GM12878 (cell line): Measurements from ENCODE around the gene GUCA1A. TPM values are rescaled to one million over a fixed set of nuclear protein-coding genes. Genes with fewer than 3 reads are reported as not detected.

Experiments used
- ATAC-seq: fragments of 200-7000 bp; cut with Tn5 transposase; 3 replicates; pipeline ENCODE4 v1.9.1; 2020; ENCODE audit warnings: mild to moderate bottlenecking, moderate library complexity
- BruUV-seq: library from RNA; stranded (reverse); fragments of 400-500 nt; replicated peaks from 2 replicates; lab custom pipeline; 2021; lab: Mats Ljungman, UMichigan
- CTCF ChIA-PET: fragments of 300-600 bp; sonication (Branson Sonifier 250); formaldehyde crosslinking; extraction: SDS; loops from one replicate; lab custom pipeline; 2021; ENCODE audit warnings: inconsistent platforms; lab: Yijun Ruan, JAX
- POLR2A ChIA-PET: fragments of 350-600 bp; formaldehyde crosslinking; extraction: SDS; loops from one replicate; lab custom pipeline; 2021; ENCODE audit warnings: inconsistent platforms; lab: Charles Lee
- RAD21 ChIA-PET: fragments of 300-600 bp; sonication (Branson Sonifier 250); formaldehyde crosslinking; loops from one replicate; lab custom pipeline; 2023; ENCODE audit warnings: antibody characterized with exemption; ENCODE audit not compliant: unreplicated experiment; lab: Charles Lee
- SMC1A ChIA-PET: fragments of 300-600 bp; sonication (Branson Sonifier 250); formaldehyde crosslinking; loops from one replicate; lab custom pipeline; 2023; ENCODE audit not compliant: unreplicated experiment, uncharacterized antibody; lab: Charles Lee
- DNase-seq: peaks from one replicate; pipeline ENCODE4 v3.0.0-alpha.2; 2011; ENCODE audit warnings: low read depth, low spot score
- FAIRE-seq: peaks from 3 replicates; lab custom pipeline; 2011; peaks lifted over from hg19 to GRCh38; lab: Jason Lieb, UNC
- H2AFZ ChIP-seq: 2 replicates; pipeline ENCODE4 v1.6.0; 2011; ENCODE audit warnings: low read depth, low read length, control low read depth; ENCODE audit not compliant: control insufficient read depth
- H3K27ac ChIP-seq: 2 replicates; pipeline ENCODE4 v1.5.1; 2011; ENCODE audit warnings: control low read depth; ENCODE audit not compliant: control insufficient read depth, insufficient read depth
- H3K27me3 ChIP-seq, 2 experiments: replicated peaks in 1 of 2; 2 replicates each; pipeline versions ENCODE4 v1.6.0 to v1.6.1; 2011; ENCODE audit warnings: low read length in 1 of 2; ENCODE audit not compliant: control insufficient read depth in 2 of 2, insufficient read depth in 2 of 2
- H3K36me3 ChIP-seq, 2 experiments: 2 replicates each; pipeline ENCODE4 v1.5.1; 2011; ENCODE audit warnings: low read length in 1 of 2; ENCODE audit not compliant: control insufficient read depth in 2 of 2, insufficient read depth in 2 of 2
- H3K4me1 ChIP-seq: 2 replicates; pipeline ENCODE4 v1.6.1; 2011; ENCODE audit warnings: mild to moderate bottlenecking, low read length, moderate library complexity, mixed read lengths; ENCODE audit not compliant: control insufficient read depth, insufficient read depth
- H3K4me2 ChIP-seq: 2 replicates; pipeline ENCODE4 v1.6.0; 2011; ENCODE audit warnings: control low read depth; ENCODE audit not compliant: control insufficient read depth, insufficient read depth
- H3K4me3 ChIP-seq: fragments of 200-600 bp; sonication (generic); 2 replicates; pipeline ENCODE4 v1.5.1; 2016
- H3K79me2 ChIP-seq: 2 replicates; pipeline ENCODE4 v1.6.0; 2011; ENCODE audit warnings: low read length; ENCODE audit not compliant: control insufficient read depth, insufficient read depth
- H3K9ac ChIP-seq: 2 replicates; pipeline ENCODE4 v1.8.0; 2011; ENCODE audit warnings: low read length, control low read depth, mixed read lengths; ENCODE audit not compliant: control insufficient read depth, insufficient read depth
- H3K9me3 ChIP-seq: replicated peaks from 3 replicates; pipeline ENCODE4 v1.5.1; 2011; ENCODE audit warnings: mild to moderate bottlenecking, low read length; ENCODE audit not compliant: control insufficient read depth, insufficient read depth
- H4K20me1 ChIP-seq: 2 replicates; pipeline ENCODE4 v1.6.0; 2011; ENCODE audit not compliant: control insufficient read depth, insufficient read depth
- BCL11A ChIP-seq: IDR thresholded peaks from 2 replicates; pipeline ENCODE4 v1.6.1; 2011; ENCODE audit warnings: low read depth, low read length
- GABPA ChIP-seq: IDR thresholded peaks from 2 replicates; pipeline ENCODE4 v1.6.1; 2014; ENCODE audit warnings: antibody characterized with exemption, low read depth, mild to moderate bottlenecking, inconsistent platforms
- MYB ChIP-seq: fragments of 150-350 bp; IDR thresholded peaks from 2 replicates; pipeline ENCODE4 v1.6.1; 2014; ENCODE audit warnings: mild to moderate bottlenecking, low read depth, low read length, borderline replicate concordance
- NR2F1 ChIP-seq: fragments of 450-650 bp; conservative IDR thresholded peaks from 2 replicates; pipeline ENCODE4 v1.6.1; 2017; ENCODE audit warnings: mild to moderate bottlenecking
- POLR2AphosphoS5 ChIP-seq: IDR thresholded peaks from 2 replicates; pipeline ENCODE4 v1.6.1; 2011; ENCODE audit warnings: mild to moderate bottlenecking, low read length, inconsistent platforms
- SIN3A ChIP-seq: IDR thresholded peaks from 2 replicates; pipeline ENCODE4 v1.6.1; 2012; ENCODE audit warnings: low read depth, low read length, improper control_type of control experiment
- SIX5 ChIP-seq: IDR thresholded peaks from 2 replicates; pipeline ENCODE4 v1.6.1; 2011; ENCODE audit warnings: mild to moderate bottlenecking, low read depth, low read length, moderate library complexity; ENCODE audit not compliant: severe bottlenecking
- SREBF1 ChIP-seq: IDR thresholded peaks from 2 replicates; pipeline ENCODE4 v1.6.1; 2012; ENCODE audit warnings: mild to moderate bottlenecking, low read length
- TBL1XR1 ChIP-seq: IDR thresholded peaks from 2 replicates; pipeline ENCODE4 v1.6.1; 2012; ENCODE audit warnings: low read depth, low read length, improper control_type of control experiment
- ZNF217 ChIP-seq: fragments of 450-650 bp; IDR thresholded peaks from 2 replicates; pipeline ENCODE4 v1.6.1; 2017; ENCODE audit warnings: antibody characterized with exemption, mild to moderate bottlenecking
- ZZZ3 ChIP-seq: IDR thresholded peaks from 2 replicates; pipeline ENCODE4 v1.6.1; 2011; ENCODE audit warnings: low read depth; ENCODE audit not compliant: control insufficient read depth, insufficient read length
- WGBS: methylation state at CpG from one replicate; pipeline ENCODE4 v1.1.6; 2016; ENCODE audit warnings: low lambda C conversion rate; ENCODE audit not compliant: insufficient replicate concordance, insufficient coverage; ENCODE audit errors: missing lambda C conversion rate; 5-methylcytosine and 5-hydroxymethylcytosine counted together
- in situ Hi-C: fragments of 300-500 bp; cut with MboI; formaldehyde crosslinking; loops from 9 replicates; pipeline ENCODE4 v1.14.3; 2018; ENCODE audit warnings: mixed read lengths
- intact Hi-C: fragments of 100-400 bp; cut with micrococcal nuclease; formaldehyde crosslinking; loops from one replicate; pipeline ENCODE4 v1.14.2; 2022; ENCODE audit not compliant: unreplicated experiment
- polyA plus RNA-seq, 11 experiments: library from polyadenylated mRNA; depleted of rRNA in 4 of 11; unstranded in 6 of 11; stranded (reverse) in 5 of 11; fragments of >200 nt; fragmentation: Nextera tagmentation in 4 of 11; fragmentation: Illumina TruSeq in 1 of 11; extraction: Ambion mirVana in 4 of 11; extraction: Trizol in 1 of 11; gene quantifications; 1 replicate in 1 of 11; 2 replicates in 10 of 11; pipeline versions ENCODE4 v1.2.1 to v1.2.3, GENCODE V29; 2011 to 2016; ENCODE audit warnings: inconsistent platforms in 2 of 11, missing spikeins in 2 of 11, low read depth in 1 of 11
- total RNA-seq, 4 experiments: library from RNA; depleted of rRNA in 3 of 4; stranded (reverse); fragments of >200 nt in 3 of 4; fragmentation: Illumina TruSeq in 1 of 4; extraction: Trizol in 1 of 4; gene quantifications; 2 replicates each; pipeline versions ENCODE4 v1.2.1 to v1.2.3, GENCODE V29; 2013 to 2021
- TF ChIP-seq, protein P1 (sequence below): IDR thresholded peaks from 2 replicates; pipeline ENCODE4 v1.6.1; 2011; ENCODE audit warnings: borderline replicate concordance, low read depth, mild to moderate bottlenecking, moderate library complexity, low read length; ENCODE audit not compliant: insufficient read depth, poor library complexity, severe bottlenecking
- TF ChIP-seq, protein P2 (sequence below): IDR thresholded peaks from 2 replicates; pipeline ENCODE4 v1.6.1; 2011; ENCODE audit warnings: low read depth, low read length, improper control_type of control experiment, borderline replicate concordance
- TF ChIP-seq, protein P3 (sequence below): fragments of 450-650 bp; conservative IDR thresholded peaks from 2 replicates; pipeline ENCODE4 v1.6.1; 2017; ENCODE audit warnings: mild to moderate bottlenecking, moderate library complexity

GUCA1A gene
- total and polyA plus RNA-seq, 10 of the 15 experiments (the other 5 are each of a cell fraction or from before 2014, with no cell fraction given): not detected

DNA sequence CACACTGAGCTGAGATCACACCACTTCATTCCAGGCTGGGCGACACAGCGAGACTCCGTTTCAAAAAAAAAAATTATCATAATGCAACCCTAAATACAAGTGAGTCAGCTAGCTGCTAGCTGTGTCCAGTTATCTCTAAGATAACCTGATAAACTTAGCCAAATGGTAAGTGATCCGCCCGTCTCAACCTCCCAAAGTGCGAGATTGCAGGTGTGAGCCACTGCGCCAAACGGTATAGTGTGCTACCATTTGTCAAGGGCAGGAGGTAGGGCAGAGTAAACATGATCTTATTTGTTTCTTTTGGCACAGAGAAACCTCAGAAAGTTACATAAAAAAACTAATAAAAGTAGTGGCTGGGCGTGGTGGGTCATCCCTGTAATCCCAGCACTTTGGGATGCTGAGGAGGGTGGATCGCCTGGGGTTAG is 26.0 kb upstream of the GUCA1A start:
- no peak for DNase-seq
- no peaks in the 10 kb centered on the region for H4K20me1 ChIP-seq
- 81% methylated on average over 10 of the region's 10 CpGs for WGBS
- no peaks in the 10 kb centered on the region for H3K4me1 ChIP-seq
- ChIA-PET POLR2A (no interaction called here), RAD21 (no interaction called here), SMC1A (interaction anchor here (1.3 kb wide), 1 partner anchor 10 kb away, joined by 5 read pairs; no protein-coding TSS in a partner anchor), CTCF (no interaction called here)
- H3K27ac ChIP-seq: no peak overlapping the region
- no peak overlapping the region for H2AFZ ChIP-seq
- no peak for ATAC-seq
- no peak overlapping the region for H3K4me2 ChIP-seq
- BruUV-seq: no TSS peak
- H3K9me3 ChIP-seq: no peaks in the 10 kb centered on the region
- in situ Hi-C loops: no loop called here
- H3K4me3 ChIP-seq: no peak overlapping the region
- no peaks in the 10 kb centered on the region for H3K79me2 ChIP-seq
- no peak overlapping the region for H3K9ac ChIP-seq
- no peaks in the 10 kb centered on the region for H3K36me3 ChIP-seq
- TF ChIP-seq TBL1XR1 (no peak), POLR2AphosphoS5 (no peak), NR2F1 (no peak), SIX5 (no peak), SIN3A (no peak), BCL11A (no peak)
- TF ChIP-seq, all 136 proteins: peak for 0
- H3K27me3 ChIP-seq: peaks cover 2 to 5% of the 10 kb centered on the region in 2 experiments; a peak in 3 of 4 replicates
- intact Hi-C loops: no loop called here
- no peak for FAIRE-seq

DNA sequence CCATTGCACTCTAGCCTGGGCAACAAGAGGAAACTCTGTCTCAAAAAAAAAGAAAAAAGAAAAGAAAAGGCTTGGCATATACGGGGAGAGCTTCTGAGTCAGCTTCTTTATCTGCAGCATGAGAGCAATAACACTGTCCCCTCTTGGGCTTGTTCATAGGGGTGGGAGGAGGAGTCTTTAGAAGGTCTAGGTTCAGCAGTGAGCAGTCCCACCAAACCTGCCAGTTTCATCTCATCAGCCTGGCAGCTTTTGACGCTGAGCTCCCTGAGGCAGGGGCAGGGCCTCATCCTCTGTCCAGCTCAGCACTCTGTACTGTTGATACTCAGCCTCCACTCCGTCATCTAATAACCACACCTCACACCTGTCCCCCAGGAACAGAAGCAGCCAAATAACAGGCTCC is 25.1 kb upstream of the GUCA1A start:
- no peak overlapping the region for H3K4me3 ChIP-seq
- no peaks in the 10 kb centered on the region for H3K79me2 ChIP-seq
- ChIA-PET POLR2A (no interaction called here), SMC1A (no interaction called here), CTCF (no interaction called here), RAD21 (no interaction called here)
- H3K9ac ChIP-seq: no peak overlapping the region
- intact Hi-C loops (no loop called here), in situ Hi-C loops (no loop called here)
- FAIRE-seq (no peak), ATAC-seq (no peak), DNase-seq (no peak)
- no peaks in the 10 kb centered on the region for H3K9me3 ChIP-seq
- no peak overlapping the region for H3K27ac ChIP-seq
- H2AFZ ChIP-seq: no peak overlapping the region
- BruUV-seq: no TSS peak
- no peaks in the 10 kb centered on the region for H3K4me1 ChIP-seq
- WGBS: 56% methylated on average over 3 of the region's 3 CpGs
- no peaks in the 10 kb centered on the region for H4K20me1 ChIP-seq
- no peak overlapping the region for H3K4me2 ChIP-seq
- no peaks in the 10 kb centered on the region; a peak in 2 of 4 replicates for H3K27me3 ChIP-seq
- H3K36me3 ChIP-seq: no peaks in the 10 kb centered on the region
- TF ChIP-seq ZZZ3: no peak
- TF ChIP-seq, protein P1, sequence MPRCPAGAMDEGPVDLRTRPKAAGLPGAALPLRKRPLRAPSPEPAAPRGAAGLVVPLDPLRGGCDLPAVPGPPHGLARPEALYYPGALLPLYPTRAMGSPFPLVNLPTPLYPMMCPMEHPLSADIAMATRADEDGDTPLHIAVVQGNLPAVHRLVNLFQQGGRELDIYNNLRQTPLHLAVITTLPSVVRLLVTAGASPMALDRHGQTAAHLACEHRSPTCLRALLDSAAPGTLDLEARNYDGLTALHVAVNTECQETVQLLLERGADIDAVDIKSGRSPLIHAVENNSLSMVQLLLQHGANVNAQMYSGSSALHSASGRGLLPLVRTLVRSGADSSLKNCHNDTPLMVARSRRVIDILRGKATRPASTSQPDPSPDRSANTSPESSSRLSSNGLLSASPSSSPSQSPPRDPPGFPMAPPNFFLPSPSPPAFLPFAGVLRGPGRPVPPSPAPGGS: no peak
- no peak for TF ChIP-seq ZNF217
- no peak for TF ChIP-seq MYB
- TF ChIP-seq NR2F1: no peak
- no peak for TF ChIP-seq GABPA
- TF ChIP-seq SREBF1: no peak
- TF ChIP-seq, protein P2, sequence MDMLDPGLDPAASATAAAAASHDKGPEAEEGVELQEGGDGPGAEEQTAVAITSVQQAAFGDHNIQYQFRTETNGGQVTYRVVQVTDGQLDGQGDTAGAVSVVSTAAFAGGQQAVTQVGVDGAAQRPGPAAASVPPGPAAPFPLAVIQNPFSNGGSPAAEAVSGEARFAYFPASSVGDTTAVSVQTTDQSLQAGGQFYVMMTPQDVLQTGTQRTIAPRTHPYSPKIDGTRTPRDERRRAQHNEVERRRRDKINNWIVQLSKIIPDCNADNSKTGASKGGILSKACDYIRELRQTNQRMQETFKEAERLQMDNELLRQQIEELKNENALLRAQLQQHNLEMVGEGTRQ: no peak
- TF ChIP-seq, protein P3, sequence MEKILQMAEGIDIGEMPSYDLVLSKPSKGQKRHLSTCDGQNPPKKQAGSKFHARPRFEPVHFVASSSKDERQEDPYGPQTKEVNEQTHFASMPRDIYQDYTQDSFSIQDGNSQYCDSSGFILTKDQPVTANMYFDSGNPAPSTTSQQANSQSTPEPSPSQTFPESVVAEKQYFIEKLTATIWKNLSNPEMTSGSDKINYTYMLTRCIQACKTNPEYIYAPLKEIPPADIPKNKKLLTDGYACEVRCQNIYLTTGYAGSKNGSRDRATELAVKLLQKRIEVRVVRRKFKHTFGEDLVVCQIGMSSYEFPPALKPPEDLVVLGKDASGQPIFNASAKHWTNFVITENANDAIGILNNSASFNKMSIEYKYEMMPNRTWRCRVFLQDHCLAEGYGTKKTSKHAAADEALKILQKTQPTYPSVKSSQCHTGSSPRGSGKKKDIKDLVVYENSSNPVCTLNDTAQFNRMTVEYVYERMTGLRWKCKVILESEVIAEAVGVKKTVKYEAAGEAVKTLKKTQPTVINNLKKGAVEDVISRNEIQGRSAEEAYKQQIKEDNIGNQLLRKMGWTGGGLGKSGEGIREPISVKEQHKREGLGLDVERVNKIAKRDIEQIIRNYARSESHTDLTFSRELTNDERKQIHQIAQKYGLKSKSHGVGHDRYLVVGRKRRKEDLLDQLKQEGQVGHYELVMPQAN: no peak
